ENCODE measurements around the gene ZSCAN2.

The ZSCAN2 gene

GRCh38 chr15:84645496-84645895, 44.7 kb downstream of the ZSCAN2 start:
- no peak for DNase-seq (ENCODE audit: low read depth)
- H3K4me3 ChIP-seq (ENCODE audit: control insufficient read depth, low read depth, low read length) = no peak overlapping the region
- no peak for TF ChIP-seq CTCF (conservative IDR thresholded peaks at IDR 0.05; ENCODE audit: control insufficient read depth, insufficient read depth, low read depth, low read length)

GRCh38 chr15:84645997-84646396, 45.2 kb downstream of the ZSCAN2 start:
- no peak for DNase-seq (ENCODE audit: low read depth)

GRCh38 chr15:84647726-84648125, 46.9 kb downstream of the ZSCAN2 start:
- DNase-seq (ENCODE audit: low read depth) = no peak
- no peak overlapping the region for H3K4me3 ChIP-seq (ENCODE audit: control insufficient read depth, low read depth, low read length)
- no peak for TF ChIP-seq CTCF (conservative IDR thresholded peaks at IDR 0.05; ENCODE audit: control insufficient read depth, insufficient read depth, low read depth, low read length)

More at GRCh38 chr15:84645997-84646396, 45.2 kb downstream of the ZSCAN2 start:
- no peak overlapping the region for H3K4me3 ChIP-seq (ENCODE audit: control insufficient read depth, low read depth, low read length)
- TF ChIP-seq CTCF (conservative IDR thresholded peaks at IDR 0.05; ENCODE audit: control insufficient read depth, insufficient read depth, low read depth, low read length) = no peak

GRCh38 chr15:84648539-84648938, 47.7 kb downstream of the ZSCAN2 start:
- DNase-seq (ENCODE audit: low read depth) = peak; percentile 60
- H3K4me3 ChIP-seq (ENCODE audit: control insufficient read depth, low read depth, low read length) = no peak overlapping the region
- TF ChIP-seq CTCF (conservative IDR thresholded peaks at IDR 0.05; ENCODE audit: control insufficient read depth, insufficient read depth, low read depth, low read length) = no peak

GRCh38 chr15:84649706-84650105, 48.9 kb downstream of the ZSCAN2 start:
- no peak for TF ChIP-seq CTCF (conservative IDR thresholded peaks at IDR 0.05; ENCODE audit: control insufficient read depth, insufficient read depth, low read depth, low read length)
- DNase-seq (ENCODE audit: low read depth) = peak; percentile 57

GRCh38 chr15:84653584-84653909, 52.7 kb downstream of the ZSCAN2 start:
- no peak for DNase-seq (ENCODE audit: low read depth)
- TF ChIP-seq CTCF (conservative IDR thresholded peaks at IDR 0.05; ENCODE audit: control insufficient read depth, insufficient read depth, low read depth, low read length) = no peak
- H3K4me3 ChIP-seq (ENCODE audit: control insufficient read depth, low read depth, low read length) = peak overlapping the region; percentile 95

More at GRCh38 chr15:84649706-84650105, 48.9 kb downstream of the ZSCAN2 start:
- H3K4me3 ChIP-seq (ENCODE audit: control insufficient read depth, low read depth, low read length) = no peak overlapping the region
